ENCODE data around the gene TRIM46.
"Not testable (repeated sequence)": the region's sequence is repeated elsewhere in the genome, so short reads cannot be mapped to it uniquely, and the experiment has no call there.

The TRIM46 gene

GRCh38 chr1:155166051-155166470 lies 7.6 kb upstream of the TRIM46 start:
- no peak for DNase-seq (ENCODE audit: low read depth)
- TF ChIP-seq CTCF (IDR thresholded peaks at IDR 0.05; ENCODE audit: low read depth, low read length, missing control alignments) = no peak
- H3K4me3 ChIP-seq (ENCODE audit: low read depth, low read length) = no peak overlapping the region

GRCh38 chr1:155166471-155167165 lies 7.0 kb upstream of the TRIM46 start:
- TF ChIP-seq CTCF (IDR thresholded peaks at IDR 0.05; ENCODE audit: low read depth, low read length, missing control alignments) = no peak

GRCh38 chr1:155167166-155168104 lies 6.2 kb upstream of the TRIM46 start:
- peak; percentile 51 for DNase-seq (ENCODE audit: low read depth)
- peak; percentile 92 for TF ChIP-seq CTCF (IDR thresholded peaks at IDR 0.05; ENCODE audit: low read depth, low read length, missing control alignments)

More at GRCh38 chr1:155166471-155167165, 7.0 kb upstream of the TRIM46 start:
- H3K4me3 ChIP-seq (ENCODE audit: low read depth, low read length) = no peak overlapping the region
- DNase-seq (ENCODE audit: low read depth) = no peak

GRCh38 chr1:155168105-155168445 lies 5.6 kb upstream of the TRIM46 start:
- not testable (repeated sequence) for DNase-seq (ENCODE audit: low read depth); H3K4me3 ChIP-seq (ENCODE audit: low read depth, low read length)

More at GRCh38 chr1:155167166-155168104, 6.2 kb upstream of the TRIM46 start:
- H3K4me3 ChIP-seq (ENCODE audit: low read depth, low read length) = no peak overlapping the region

- no peak for TF ChIP-seq CTCF (IDR thresholded peaks at IDR 0.05; ENCODE audit: low read depth, low read length, missing control alignments)
- H3K4me3 ChIP-seq (ENCODE audit: low read depth, low read length) = no peak overlapping the region
- no peak for DNase-seq (ENCODE audit: low read depth)
Measured at GRCh38 chr1:155168456-155169210, 5.0 kb upstream of the TRIM46 start.

- no peak overlapping the region for H3K4me3 ChIP-seq (ENCODE audit: low read depth, low read length)
- TF ChIP-seq CTCF (IDR thresholded peaks at IDR 0.05; ENCODE audit: low read depth, low read length, missing control alignments) = no peak
- no peak for DNase-seq (ENCODE audit: low read depth)
Measured at GRCh38 chr1:155169541-155169940, 4.1 kb upstream of the TRIM46 start.
